NT2/D1 (cell line): ENCODE data around the gene BTNL3.

Source experiments
- DNase-seq: peaks from one replicate; pipeline ENCODE4 v3.0.0-alpha.2; 2011; ENCODE audit warnings: low read depth, low spot score
- H3K27me3 ChIP-seq: 2 replicates; pipeline ENCODE4 v1.6.0; 2011; ENCODE audit warnings: mild to moderate bottlenecking; ENCODE audit not compliant: insufficient read length, insufficient read depth
- H3K36me3 ChIP-seq: 2 replicates; pipeline ENCODE4 v1.6.1; 2011; ENCODE audit warnings: mild to moderate bottlenecking, low read length, mixed read lengths; ENCODE audit not compliant: insufficient read depth, insufficient read length
- H3K4me1 ChIP-seq: 2 replicates; pipeline ENCODE4 v1.5.1; 2011; ENCODE audit not compliant: insufficient read depth, insufficient read length
- H3K4me3 ChIP-seq: 2 replicates; pipeline ENCODE4 v1.5.1; 2011; ENCODE audit warnings: low read depth; ENCODE audit not compliant: insufficient read length
- H3K9ac ChIP-seq: 2 replicates; pipeline ENCODE4 v1.6.0; 2011; ENCODE audit warnings: low read depth; ENCODE audit not compliant: insufficient read length
- H3K9me3 ChIP-seq: 2 replicates; pipeline ENCODE4 v1.5.1; 2011; ENCODE audit warnings: mild to moderate bottlenecking, low read length; ENCODE audit not compliant: insufficient read depth
- SUZ12 ChIP-seq: IDR thresholded peaks from 2 replicates; pipeline ENCODE4 v1.6.1; 2011; ENCODE audit not compliant: insufficient read length, insufficient read depth; ENCODE audit errors: extremely low read depth
- YY1 ChIP-seq: IDR thresholded peaks from 2 replicates; pipeline ENCODE4 v1.6.1; 2011; ENCODE audit not compliant: insufficient read length, insufficient read depth
- ZNF274 ChIP-seq: IDR thresholded peaks from 2 replicates; pipeline ENCODE4 v1.6.1; 2011; ENCODE audit warnings: mild to moderate bottlenecking, low read depth, low read length

Gene BTNL3

GRCh38 chr5:180988592-180988991 lies at the start of gene BTNL3:
BTNL3 (plus strand) TSS chr5:180988846; CDS start chr5:180989029, 183 bp downstream.
- DNase-seq, result no peak
- TF ChIP-seq ZNF274 (no peak), YY1 (no peak), SUZ12 (no peak)
- H3K9me3 ChIP-seq, result 0 out of 2 replicates have a peak, but pooled peaks cover 4% of the 10 kb centered on the region
- H3K27me3 ChIP-seq, result no peaks in the 10 kb centered on the region
- no peaks in the 10 kb centered on the region for H3K36me3 ChIP-seq
- H3K4me3 ChIP-seq, result no peak within 1 kb of the TSS
- H3K4me1 ChIP-seq, result no peaks in the 10 kb centered on the region
- no peak within 1 kb of the TSS for H3K9ac ChIP-seq

GRCh38 chr5:180950291-180950949 lies 38.2 kb upstream of the BTNL3 start:
- Histone ChIP-seq H3K9me3 (no peaks in the 10 kb centered on the region), H3K27me3 (no peaks in the 10 kb centered on the region), H3K4me1 (no peaks in the 10 kb centered on the region), H3K9ac (no peak overlapping the region), H3K4me3 (no peak overlapping the region), H3K36me3 (no peaks in the 10 kb centered on the region)
- DNase-seq, result no peak
- no peak for TF ChIP-seq YY1
- no peak for TF ChIP-seq SUZ12
- no peak for TF ChIP-seq ZNF274

GRCh38 chr5:180959661-180960060 lies 29.0 kb upstream of the BTNL3 start:
- H3K4me1 ChIP-seq, result peaks cover 3% of the 10 kb centered on the region
- DNase-seq, result no peak
- no peaks in the 10 kb centered on the region for H3K9me3 ChIP-seq
- no peaks in the 10 kb centered on the region for H3K36me3 ChIP-seq
- no peak overlapping the region for H3K4me3 ChIP-seq
- no peak overlapping the region for H3K9ac ChIP-seq
- TF ChIP-seq SUZ12, result no peak
- no peak for TF ChIP-seq ZNF274
- no peak for TF ChIP-seq YY1
- H3K27me3 ChIP-seq, result no peaks in the 10 kb centered on the region

- TF ChIP-seq SUZ12, result no peak
- TF ChIP-seq YY1, result no peak
- no peak for TF ChIP-seq ZNF274
- no peak overlapping the region for H3K9ac ChIP-seq
- H3K4me3 ChIP-seq, result no peak overlapping the region
- H3K4me1 ChIP-seq, result peaks cover 3% of the 10 kb centered on the region
- H3K27me3 ChIP-seq, result no peaks in the 10 kb centered on the region
- H3K36me3 ChIP-seq, result no peaks in the 10 kb centered on the region
- no peaks in the 10 kb centered on the region for H3K9me3 ChIP-seq
- no peak for DNase-seq
Measured at GRCh38 chr5:180960209-180960608, 28.4 kb upstream of the BTNL3 start.

GRCh38 chr5:180969406-180969805 lies 19.2 kb upstream of the BTNL3 start:
- TF ChIP-seq ZNF274, result no peak
- no peak for TF ChIP-seq SUZ12
- no peak for TF ChIP-seq YY1
- H3K9ac ChIP-seq, result no peak overlapping the region
- no peak for DNase-seq
- no peaks in the 10 kb centered on the region for H3K27me3 ChIP-seq
- H3K36me3 ChIP-seq, result no peaks in the 10 kb centered on the region
- no peaks in the 10 kb centered on the region for H3K4me1 ChIP-seq
- peaks cover 23% of the 10 kb centered on the region; the same call in 1 of the 2 replicates for H3K9me3 ChIP-seq
- H3K4me3 ChIP-seq, result no peak overlapping the region

GRCh38 chr5:180970336-180970735 lies 18.3 kb upstream of the BTNL3 start:
- Histone ChIP-seq H3K9ac (no peak overlapping the region), H3K36me3 (no peaks in the 10 kb centered on the region), H3K4me1 (no peaks in the 10 kb centered on the region), H3K4me3 (no peak overlapping the region), H3K9me3 (peaks cover 27% of the 10 kb centered on the region; the same call in 1 of the 2 replicates), H3K27me3 (no peaks in the 10 kb centered on the region)
- no peak for DNase-seq
- no peak for TF ChIP-seq ZNF274
- TF ChIP-seq SUZ12, result no peak
- TF ChIP-seq YY1, result no peak

GRCh38 chr5:180970875-180971274 lies 17.8 kb upstream of the BTNL3 start:
- H3K4me3 ChIP-seq, result no peak overlapping the region
- no peaks in the 10 kb centered on the region for H3K36me3 ChIP-seq
- no peak overlapping the region for H3K9ac ChIP-seq
- peaks cover 31% of the 10 kb centered on the region; the same call in 1 of the 2 replicates for H3K9me3 ChIP-seq
- H3K27me3 ChIP-seq, result no peaks in the 10 kb centered on the region
- no peak for TF ChIP-seq ZNF274
- TF ChIP-seq YY1, result no peak
- no peak for TF ChIP-seq SUZ12
- no peaks in the 10 kb centered on the region for H3K4me1 ChIP-seq
- DNase-seq, result no peak
